Tongue (tissue), 2 donors: ENCODE results near the gene KANK2. TPM values are rescaled to one million over a fixed set of nuclear protein-coding genes. Genes with fewer than 3 reads are reported as not detected.

Experiments used
- DNase-seq: peaks from one replicate; pipeline ENCODE4 v3.0.0-alpha.2; 2015
- total RNA-seq: library from RNA; depleted of rRNA; stranded (reverse); fragments of >200 nt; gene quantifications from one replicate; pipeline ENCODE4 v1.2.3, GENCODE V29; 2014

The KANK2 gene
- total RNA-seq, 1 donor from 2014 or later, result 236 TPM

DNA sequence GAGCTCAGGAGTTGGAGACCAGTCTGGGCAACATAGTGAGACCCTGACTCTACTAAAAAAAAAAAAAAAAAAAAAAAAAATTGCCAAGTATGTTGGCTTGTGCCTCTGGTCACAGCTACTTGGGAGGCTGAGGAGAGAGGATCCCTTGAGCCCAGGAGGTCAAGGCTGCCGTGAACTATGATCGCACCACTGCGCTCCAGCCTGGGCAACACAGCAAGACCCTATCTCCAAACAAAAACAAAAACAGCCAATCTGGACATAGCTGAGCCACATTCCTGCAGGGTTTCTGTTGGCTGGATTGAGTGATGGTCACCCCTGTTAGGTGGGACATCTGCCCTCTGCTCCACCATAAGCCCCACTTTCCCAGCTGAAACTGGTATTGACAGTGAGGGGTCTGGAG is 28.5 kb upstream of the KANK2 start:
- no peak for DNase-seq

DNA sequence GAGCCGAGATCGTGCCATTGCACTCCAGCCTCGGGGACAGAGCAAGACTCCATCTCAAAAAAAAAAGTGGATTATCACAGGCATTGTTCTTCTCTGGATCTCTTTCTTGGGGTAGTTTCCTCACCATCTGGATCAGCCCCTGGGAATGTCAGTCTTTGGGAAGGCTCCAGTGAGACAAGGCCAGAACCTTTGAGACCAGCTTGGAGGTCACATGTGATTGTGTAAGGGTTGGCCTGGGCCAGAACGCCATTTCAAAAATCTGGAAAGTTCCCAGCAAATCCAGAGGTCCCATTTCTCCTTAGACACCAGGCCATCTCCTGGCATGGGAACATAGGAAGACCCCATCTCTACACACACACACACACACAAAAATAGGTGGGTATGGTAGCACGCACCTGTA is 27.8 kb upstream of the KANK2 start:
- no peak for DNase-seq

DNA sequence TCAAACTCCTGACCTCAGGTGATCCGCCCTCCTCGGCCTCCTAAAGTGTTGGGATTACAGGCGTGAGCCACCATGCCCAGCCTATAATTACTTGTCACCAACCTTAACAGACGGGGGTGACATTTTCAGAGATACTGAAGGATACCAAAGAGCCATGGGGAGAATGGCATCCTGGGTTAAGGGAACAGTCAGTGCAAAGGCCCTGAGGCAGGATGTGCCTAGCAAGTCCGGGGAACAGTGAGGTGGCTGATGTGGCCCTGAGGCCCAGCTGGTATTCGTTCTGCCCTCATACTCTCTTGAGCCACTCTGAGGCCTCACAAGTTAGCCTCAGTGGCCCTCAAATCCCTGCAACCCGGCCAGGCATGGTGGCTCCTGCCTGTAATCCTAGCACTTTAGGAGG is 27.1 kb upstream of the KANK2 start:
- no peak for DNase-seq

DNA sequence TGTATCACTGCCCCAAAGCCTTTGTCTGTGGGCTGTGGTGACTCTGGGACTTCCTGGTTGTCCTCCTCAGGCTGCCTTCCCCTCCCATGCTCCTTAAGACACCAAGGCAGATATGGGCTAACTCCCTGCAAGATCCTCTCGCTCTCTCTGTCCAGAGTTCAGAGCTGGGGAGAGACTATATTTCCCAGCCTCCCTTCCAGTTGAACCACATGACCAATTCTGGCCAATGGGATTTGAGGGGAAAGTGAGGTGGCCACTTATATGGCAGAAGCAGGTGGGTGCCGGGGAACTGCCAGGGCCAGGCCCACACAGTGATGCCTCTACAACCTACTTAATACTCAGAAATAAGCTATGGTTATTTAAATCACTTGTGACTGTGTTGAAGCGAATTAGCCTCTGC is 25.9 kb upstream of the KANK2 start:
- DNase-seq, result no peak

DNA sequence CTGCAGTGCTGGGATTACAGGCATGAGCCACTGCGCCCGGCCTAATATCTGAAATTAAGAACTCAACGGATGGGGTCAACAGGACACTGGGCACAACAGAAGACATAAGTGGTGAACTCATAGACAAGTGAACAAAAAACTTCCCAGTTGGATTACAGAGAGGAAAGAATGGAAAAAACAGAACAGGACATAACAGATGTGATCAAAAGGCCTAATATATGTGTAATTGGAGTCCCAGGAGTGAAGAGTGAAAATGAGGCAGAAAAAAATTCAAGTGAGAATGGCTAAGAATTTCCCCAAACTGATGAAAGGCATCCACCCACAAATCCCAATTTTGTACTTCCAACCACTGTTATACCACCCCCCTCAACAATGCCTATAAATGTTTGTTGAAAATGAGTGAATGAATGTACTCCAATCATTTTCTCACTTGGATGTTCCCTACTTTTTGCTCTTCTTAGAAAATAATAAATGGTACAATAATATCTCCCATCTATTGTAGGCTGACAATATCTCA is 23.8 kb upstream of the KANK2 start:
- DNase-seq, result no peak

DNA sequence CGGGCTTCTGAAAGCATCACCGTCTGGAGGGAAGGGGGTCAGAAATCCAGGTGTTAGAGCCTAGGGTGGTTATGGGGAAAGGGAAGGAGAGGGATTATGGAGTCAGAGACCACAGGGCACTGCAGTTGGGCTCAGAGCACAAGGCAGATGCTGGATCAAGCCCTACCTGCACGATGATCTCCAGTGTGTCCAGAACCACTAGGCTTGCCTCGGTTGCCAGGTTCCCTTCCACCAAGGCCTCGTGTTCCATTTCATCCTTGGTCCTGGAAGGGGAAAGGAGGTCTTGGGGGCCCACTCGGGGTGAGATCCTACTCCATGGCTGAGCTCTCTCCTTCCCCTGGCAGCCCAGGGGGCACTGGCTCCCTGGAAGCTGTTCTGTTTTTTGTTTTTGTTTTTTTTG is 17.0 kb upstream of the KANK2 start:
- DNase-seq, result no peak

DNA sequence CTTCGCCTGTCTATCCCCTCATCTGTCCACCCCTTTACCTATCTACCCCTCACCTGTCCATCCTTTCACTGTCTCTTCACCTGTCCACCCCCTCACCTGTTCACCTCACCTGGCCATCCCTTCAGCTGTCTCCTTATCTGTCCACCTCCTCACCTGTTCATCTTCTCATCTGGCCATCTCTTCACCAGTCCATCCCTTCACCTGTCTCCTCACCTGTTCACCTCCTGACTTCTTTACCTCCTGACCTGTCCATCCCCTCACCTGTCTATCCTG is 13.2 kb upstream of the KANK2 start:
- DNase-seq, result no peak

DNA sequence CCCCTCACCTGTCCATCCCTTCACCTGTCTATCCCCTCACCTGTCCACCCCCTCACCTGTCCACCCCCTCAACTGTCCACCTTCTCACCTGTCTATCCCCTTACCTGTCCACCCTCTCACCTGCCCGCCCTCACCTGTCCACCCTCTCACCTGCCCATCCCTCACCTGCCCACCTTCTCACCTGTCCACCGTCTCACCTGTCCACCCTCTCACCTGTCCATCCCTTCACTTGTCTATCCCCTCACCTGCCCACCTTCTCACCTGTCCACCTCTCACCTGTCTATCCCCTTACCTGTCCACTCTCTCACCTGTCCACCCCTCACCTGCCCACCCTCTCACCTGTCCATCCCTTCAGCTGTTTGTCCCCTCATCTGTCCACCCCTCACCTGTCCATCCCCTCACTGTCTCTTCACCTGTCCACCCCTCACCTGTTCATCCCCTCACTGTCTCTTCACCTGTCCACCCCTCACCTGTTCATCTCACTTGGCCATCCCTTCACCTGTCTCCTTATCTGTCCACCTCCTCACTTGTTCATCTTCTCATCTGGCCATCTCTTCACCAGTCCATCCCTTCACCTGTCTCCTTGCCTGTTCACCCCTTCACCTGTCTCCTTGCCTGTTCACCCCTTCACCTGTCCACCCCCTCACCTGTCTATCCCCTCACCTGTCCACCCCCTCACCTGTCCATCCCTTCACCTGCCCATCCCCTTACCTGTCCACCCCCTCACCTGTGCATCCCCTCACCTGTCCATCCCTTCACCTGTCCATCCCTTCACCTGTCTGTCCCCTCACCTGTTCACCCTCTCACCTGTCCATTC is 12.7 kb upstream of the KANK2 start:
- no peak for DNase-seq

DNA sequence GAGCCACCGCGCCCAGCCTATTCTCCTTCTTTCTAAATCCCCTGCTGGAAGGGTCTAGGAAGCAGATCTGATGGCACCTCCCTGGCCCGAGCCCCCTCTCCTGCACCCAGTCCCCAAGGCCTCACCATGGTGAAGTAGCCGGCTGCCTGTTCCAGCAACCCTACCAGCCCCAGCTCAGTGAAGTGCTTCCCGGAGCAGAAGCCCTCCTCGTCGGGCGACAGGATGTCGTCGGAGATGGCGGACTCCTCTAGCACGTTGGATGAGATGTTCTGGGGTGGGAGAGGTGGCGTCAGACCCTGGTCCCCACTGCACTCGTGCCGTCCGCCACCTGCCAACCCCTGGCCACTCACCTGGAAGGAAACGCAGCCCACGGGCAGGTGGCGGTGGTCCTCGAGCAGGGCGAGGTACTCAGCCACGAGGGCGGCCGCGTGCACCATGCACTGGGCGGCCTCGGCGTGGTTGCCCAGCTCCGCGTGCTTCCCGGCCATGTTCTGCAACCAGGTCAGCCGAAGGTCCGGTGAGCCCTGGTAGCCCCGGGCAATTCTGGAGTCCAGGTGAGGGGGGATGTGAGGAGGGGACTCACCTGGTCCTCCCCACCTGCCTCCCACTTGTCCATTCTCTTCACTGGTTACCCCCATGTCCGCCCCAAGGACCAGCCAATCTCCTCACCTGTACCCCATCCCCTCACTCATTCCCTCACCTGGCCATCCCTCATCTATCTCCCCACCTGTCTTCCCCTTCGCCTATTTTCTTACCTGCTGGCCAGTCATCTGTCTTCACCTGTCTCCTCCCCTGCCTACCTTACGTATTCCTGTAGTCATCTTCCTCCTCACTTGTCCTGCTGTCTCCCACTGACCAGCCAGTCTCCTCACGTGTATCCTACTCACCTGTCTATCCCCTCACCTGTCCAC is 11.5 kb upstream of the KANK2 start:
- no peak for DNase-seq

DNA sequence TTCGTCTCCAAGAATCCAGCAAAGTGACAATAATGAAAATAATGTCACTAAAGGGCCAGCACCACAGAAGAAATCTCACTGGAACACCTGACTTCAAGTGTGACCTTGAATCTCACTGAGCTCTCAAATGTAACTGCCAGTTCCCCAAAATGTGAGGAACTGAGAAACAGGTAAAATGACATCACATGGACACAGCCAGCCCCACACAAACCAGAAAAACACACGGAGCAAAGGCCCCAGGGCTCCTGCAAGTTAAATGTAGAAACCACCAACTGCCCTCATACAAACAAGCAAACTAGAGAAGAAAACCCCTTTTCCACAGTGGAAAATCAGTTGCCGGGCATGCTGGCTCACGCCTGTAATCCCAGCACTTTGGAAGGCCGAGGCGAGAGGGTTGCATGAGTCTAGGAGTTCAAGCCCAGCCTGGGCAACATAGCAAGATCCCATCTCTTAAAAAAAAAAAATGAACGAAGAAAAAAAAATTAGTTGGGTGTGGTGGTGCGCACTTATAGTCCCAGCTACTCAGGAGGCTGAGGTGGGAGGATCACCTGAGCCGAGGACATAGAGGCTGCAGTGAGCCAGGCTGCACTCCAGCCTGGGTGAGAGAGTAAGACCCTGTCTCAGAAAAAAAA is 8.7 kb upstream of the KANK2 start:
- DNase-seq, result no peak

DNA sequence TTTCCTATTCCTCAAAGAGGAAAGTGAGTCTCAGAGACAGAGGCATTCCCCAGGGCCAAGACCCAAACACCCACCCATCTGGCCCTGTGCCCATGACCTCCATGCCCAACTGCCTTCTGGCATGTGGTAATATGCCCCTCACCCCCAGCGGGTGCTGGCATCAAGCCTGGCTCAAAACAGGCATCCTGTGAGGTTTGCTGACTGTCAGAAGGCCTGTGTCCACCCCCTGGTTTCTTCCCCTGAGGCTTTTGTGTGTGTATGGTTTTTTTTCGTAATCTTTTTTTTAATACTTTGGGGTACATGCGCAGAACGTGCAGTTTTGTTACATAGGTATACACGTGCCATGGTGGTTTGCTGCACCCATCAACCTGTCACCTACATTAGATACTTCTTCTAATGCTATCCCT is 7.6 kb upstream of the KANK2 start:
- no peak for DNase-seq

DNA sequence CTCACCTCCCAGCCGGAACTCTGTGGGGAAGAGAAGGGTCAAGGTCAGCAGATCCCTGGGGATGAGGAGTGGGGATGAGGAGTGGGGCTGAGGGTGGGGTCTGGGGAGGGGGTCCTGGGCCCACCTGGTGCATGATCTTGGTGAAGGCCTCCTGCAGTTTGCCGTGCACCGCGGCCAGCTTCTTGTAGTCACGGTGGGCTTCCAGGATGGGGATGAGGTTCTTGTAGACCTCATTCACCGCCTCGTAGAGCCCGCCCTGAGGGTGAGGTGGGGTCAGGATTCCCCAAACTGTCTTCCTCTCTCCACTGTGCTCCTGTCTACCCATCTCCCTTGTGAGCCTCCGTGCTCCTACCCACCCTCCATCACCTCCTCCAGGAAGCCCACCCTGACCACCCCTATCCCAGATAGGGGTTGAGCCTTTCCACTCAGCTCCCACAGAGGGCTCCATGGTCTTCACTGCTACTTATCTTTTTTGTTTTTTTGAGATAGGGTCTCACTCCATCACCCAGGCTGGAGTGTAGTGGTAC is 6.8 kb upstream of the KANK2 start:
- DNase-seq, result no peak

DNA sequence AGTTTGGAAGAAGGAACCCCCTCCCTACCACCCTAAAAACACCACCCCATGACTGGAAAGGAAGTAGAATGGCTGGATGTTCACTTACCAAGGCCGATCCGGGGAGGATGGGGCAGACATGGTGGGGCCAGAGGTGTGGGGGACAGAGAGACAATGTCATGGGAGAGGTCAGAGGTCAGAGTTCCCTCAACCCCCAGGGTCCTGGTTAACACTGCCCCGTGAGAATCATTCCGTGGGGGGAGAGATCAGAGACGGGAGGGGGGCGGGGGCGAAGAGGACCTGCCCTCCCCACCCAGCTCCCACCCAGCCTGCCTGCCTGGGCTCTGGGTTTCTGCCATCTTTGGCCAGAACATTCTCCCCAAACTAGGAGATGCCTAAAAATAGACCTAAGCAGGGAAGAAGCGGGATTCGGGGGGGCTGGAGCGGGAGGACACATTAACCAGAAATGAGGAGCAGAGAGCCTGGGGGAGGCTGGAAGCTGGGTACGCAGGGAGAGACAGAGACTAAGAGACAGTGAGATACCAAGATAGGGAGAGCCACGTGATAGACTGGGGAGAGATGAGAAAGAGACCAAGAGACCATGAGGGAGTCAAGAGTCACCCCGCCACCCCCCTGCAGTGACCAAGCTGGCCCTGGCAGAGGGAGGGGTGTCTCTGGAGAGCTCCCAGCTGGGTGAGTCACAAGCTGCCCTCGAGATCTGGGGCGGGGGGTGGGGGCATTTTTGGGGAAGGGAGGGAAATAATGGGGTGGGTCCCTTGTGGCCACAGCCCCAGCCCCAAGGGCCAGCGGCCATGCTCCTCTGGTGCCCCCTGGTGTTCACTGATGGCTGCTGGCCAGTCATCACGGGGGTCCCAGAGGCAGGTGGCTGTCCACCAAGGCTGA is 6.1 kb upstream of the KANK2 start:
- DNase-seq, result peak; percentile 74

DNA sequence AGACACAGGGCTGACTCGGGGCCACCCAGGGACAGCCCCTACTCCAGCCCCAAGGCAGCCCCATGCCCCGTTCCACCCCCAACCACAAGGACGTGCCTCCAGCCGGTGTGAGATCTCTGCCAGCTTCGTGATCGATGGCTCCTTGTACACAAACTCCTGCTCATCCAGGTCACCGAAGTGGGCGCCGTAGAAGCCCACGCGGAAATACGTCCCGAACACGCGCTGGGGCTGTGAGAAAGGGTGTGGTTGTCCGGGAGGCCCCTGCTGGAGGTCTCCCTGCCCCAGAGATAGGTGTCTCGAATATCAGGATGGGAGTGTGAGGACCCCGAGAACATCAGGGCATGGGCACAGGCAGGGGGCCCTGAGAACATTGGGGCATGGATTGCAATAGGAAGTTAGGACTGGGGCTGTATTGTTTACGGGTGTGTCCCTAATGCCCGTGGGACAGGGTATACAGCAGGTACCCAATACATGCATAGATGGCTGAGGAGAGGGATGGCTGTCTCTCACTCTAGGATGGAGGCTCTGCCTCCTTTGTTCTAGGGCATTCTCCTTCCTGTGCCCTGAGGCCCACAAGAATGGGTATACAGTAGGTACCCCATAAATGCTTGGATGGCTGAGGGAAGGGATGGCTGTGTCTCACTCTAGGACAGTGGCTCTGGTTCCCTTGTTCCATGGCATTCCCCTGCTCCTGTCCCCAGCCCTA is 5.3 kb upstream of the KANK2 start:
- DNase-seq, result no peak

DNA sequence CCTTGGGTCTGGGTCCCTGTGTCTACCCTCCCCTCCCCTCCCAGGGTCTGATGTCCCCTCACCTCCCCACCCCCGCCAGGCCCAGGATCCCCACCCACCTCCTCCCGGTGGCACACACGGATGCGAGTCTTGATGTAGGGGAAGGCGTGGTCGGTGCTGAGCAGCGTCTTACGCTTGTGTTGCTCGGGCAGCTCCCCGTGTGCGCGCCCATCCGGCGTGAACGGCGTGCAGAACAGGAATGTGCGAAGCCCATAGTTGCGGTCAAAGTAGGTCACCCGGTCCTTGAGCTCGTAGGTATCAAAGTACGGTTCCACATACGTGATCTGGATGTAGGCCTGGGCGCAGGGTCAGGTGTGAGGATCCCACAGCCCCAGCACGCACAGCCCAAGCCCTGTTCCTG is 4.4 kb upstream of the KANK2 start:
- DNase-seq, result no peak

DNA sequence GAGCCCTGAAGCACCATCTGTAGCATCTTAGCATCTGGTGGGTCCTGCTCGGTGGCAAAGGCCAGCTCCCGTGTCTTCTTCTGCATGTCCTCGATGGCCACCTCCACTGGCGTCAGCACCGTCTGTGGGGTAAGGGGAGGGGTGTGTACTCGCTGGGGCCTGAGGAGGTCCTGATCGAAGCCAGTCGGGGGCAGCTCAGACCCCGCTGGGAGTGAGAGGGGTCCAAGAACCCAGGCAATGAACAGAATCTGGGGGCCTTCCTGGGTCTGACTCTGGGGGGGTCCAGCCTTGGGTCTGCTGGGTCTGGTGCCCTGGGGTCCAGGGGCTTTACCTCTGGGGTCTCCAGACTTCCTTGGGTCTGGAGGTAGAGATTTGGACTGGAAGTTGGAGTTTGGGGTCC is 3.6 kb upstream of the KANK2 start:
- DNase-seq, result no peak

DNA sequence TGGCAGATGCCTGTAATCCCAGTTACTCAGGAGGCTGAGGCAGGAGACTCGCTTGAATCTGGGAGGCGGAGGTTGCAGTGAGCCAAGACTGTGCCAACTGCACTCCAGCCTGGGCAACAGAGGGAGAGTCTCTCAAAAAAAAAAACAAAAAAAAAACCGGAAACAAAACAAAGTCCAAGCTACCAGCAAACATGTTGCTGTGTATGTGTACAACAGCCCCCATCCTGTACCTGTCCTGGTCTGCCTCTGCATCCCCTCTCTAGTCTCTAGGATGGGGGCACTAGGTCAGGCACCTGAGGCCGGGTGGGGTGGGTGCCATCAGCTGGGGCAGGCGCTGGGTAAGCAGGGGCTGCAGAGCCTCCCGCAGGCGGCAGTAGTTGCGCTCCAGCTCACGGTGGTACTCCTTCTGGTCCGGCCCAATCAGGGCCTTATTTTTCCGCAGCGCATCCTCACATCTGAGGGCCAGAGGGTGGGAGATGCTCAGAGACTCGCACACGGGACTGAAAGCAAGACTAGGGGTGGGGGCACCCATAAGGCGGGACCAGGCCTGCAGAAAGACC is 2.8 kb upstream of the KANK2 start:
- DNase-seq, result no peak

DNA sequence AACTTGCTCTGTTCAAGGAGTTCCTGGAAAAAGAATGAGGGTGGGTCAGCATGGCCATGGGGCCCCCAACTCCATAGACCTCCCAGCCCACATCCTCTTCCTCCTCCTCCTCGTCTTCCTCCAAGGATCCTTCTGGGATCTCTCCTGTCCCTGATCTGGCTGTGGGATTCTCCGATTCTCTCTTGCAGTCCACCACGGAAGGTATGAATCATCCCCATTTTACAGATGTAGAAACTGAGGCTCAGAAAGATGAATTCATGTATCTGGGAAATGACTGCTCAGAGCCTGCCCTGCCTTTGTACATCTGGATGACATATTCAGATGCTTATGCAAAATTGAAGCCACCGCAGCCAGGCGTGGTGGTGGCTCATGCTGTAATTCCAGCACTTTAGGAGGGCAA is 2.2 kb upstream of the KANK2 start:
- DNase-seq, result no peak

DNA sequence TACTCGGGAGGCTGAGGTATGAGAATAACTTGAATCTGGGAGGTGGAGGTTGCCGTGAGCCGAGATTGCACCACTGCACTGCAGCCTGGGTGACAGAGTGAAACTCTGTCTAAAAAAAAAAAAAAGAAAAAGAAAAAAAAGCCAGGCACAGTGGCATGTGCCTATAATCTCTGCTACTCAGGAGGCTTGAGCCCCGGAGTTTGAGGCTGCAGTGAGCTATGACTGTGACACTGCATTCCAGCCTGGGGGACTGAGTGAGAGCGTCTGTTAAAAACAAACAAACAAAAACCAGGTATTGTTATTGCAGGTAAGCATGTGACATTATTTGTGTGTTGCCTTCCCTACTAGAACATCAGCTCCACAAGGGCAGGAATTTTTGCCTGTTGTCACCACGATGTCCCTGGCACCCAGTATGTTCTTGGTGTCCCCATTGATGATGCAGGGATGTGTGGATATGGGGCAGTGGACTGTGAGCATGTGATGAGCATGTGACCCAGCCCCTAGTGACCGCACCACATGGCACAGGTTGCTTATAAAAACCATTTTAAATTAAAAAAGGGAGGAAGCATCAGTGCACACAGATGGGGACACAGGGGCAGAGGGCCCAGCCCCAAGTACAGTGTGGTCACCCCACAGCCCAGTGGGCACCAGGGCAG is 1.6 kb upstream of the KANK2 start:
- no peak for DNase-seq

DNA sequence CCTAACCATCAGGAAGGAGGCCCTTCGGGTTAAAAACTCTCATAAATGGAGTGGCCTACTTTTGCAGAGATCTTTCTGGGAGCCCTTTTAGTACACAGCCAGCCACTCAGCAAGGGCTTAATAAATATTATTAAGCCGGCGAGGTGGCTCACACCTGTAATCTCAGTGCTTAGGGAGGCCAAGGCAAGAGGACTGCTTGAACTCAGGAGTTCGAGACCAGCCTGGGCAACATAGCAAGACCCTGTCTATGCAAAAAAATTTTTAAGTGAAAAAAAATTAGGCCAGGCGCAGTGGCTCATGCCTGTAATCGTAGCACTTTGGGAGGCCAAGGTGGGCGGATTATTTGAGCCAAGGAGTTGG is 810 bp upstream of the KANK2 start:
- DNase-seq, result no peak
